ENCODE measurements around the gene MYOF.

DNA sequence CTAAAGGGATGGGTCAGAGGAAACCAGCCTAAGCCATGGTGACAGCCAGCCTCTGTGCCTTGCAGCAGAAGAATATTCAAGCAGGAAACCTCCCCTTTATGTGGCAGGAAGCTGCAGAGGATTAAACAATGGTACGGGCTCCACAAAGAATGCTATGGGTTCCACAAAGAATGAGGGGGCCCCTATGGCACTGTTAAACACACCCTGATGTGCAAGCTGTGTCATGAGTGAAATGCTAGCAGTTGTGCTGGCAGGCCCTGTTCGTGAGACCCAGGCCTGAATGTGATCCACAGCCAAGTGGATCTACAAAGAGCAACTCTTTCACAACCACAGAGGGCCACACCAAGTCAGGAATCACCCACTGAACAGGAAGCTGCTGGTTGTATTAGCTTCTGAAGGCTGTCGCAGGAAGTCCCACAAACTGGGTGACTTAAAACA is 68.9 kb downstream of the MYOF start:
- TF ChIP-seq, protein P1, sequence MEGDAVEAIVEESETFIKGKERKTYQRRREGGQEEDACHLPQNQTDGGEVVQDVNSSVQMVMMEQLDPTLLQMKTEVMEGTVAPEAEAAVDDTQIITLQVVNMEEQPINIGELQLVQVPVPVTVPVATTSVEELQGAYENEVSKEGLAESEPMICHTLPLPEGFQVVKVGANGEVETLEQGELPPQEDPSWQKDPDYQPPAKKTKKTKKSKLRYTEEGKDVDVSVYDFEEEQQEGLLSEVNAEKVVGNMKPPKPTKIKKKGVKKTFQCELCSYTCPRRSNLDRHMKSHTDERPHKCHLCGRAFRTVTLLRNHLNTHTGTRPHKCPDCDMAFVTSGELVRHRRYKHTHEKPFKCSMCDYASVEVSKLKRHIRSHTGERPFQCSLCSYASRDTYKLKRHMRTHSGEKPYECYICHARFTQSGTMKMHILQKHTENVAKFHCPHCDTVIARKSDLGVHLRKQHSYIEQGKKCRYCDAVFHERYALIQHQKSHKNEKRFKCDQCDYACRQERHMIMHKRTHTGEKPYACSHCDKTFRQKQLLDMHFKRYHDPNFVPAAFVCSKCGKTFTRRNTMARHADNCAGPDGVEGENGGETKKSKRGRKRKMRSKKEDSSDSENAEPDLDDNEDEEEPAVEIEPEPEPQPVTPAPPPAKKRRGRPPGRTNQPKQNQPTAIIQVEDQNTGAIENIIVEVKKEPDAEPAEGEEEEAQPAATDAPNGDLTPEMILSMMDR (IDR thresholded peaks at IDR 0.05), result no peak
- no peak for TF ChIP-seq POLR2A (IDR thresholded peaks at IDR 0.05)
